ENCODE results near the gene UQCRH. TPM values are rescaled to one million over a fixed set of nuclear protein-coding genes. Genes with fewer than 3 reads are reported as not detected.
"Not testable (repeated sequence)": the region's sequence is repeated elsewhere in the genome, so short reads cannot be mapped to it uniquely, and the experiment has no call there.

UQCRH gene
- total and polyA plus RNA-seq, 2 of the 4 experiments (the other 2 are of a cell fraction), result 347 to 736 TPM

- Histone ChIP-seq H3K36me3 (ENCODE audit: control insufficient read depth, insufficient read depth, low read length) (peaks cover 38% of the 10 kb centered on the region), H2AK5ac (ENCODE audit: low read depth, low read length) (no peak overlapping the region), H3K4me3 (ENCODE audit: insufficient read depth, low read depth, low read length) (no peak overlapping the region), H3K27me3 (ENCODE audit: control insufficient read depth, insufficient read depth, low read length) (no peaks in the 10 kb centered on the region), H2AK9ac (replicated peaks; ENCODE audit: low read depth, low read length, poor library complexity) (no peak overlapping the region), H3K79me1 (ENCODE audit: low read depth in 1 of 2, low read length in 2 of 2) (no peaks in the 10 kb centered on the region), H3K23ac (ENCODE audit: low read depth, low read length) (no peak overlapping the region), H3K56ac (ENCODE audit: extremely low read depth, insufficient read depth, low read length) (no peak overlapping the region), H2BK15ac (ENCODE audit: low read depth, low read length) (no peak overlapping the region), H3K4ac (ENCODE audit: low read depth, low read length) (no peak overlapping the region), H2BK20ac (ENCODE audit: low read depth, low read length) (no peak overlapping the region), H2BK5ac (ENCODE audit: low read depth, low read length, poor library complexity, severe bottlenecking) (no peak overlapping the region), H2BK120ac (ENCODE audit: low read depth, low read length) (no peak overlapping the region), H3K18ac (ENCODE audit: low read depth, low read length) (no peak overlapping the region), H3K14ac (replicated peaks; ENCODE audit: low read depth, low read length) (no peak overlapping the region), H3K9me1 (ENCODE audit: insufficient read depth, low read length) (no peaks in the 10 kb centered on the region; the same call in 1 of the 2 replicates), H3K27ac (ENCODE audit: insufficient read depth, low read length) (no peak overlapping the region), H3K9me3 (ENCODE audit: control insufficient read depth, insufficient read depth, low read length) (no peaks in the 10 kb centered on the region), H3K4me2 (ENCODE audit: low read depth, low read length) (no peak overlapping the region), H4K20me1 (ENCODE audit: insufficient read depth, low read length) (no peaks in the 10 kb centered on the region), H3K4me1 (ENCODE audit: control insufficient read depth, insufficient read depth, low read length) (no peaks in the 10 kb centered on the region), H4K8ac (ENCODE audit: low read depth in 2 of 2, low read length in 2 of 2) (no peak overlapping the region), H4K91ac (ENCODE audit: insufficient read depth, low read depth, low read length) (no peak overlapping the region), H2AFZ (replicated peaks; ENCODE audit: low read length, poor library complexity) (no peak overlapping the region), H4K5ac (ENCODE audit: low read depth, low read length) (no peak overlapping the region), H3K9ac (ENCODE audit: low read depth, low read length) (no peak overlapping the region)
- peak; percentile 45 for DNase-seq
- no TSS peak for BruUV-seq (replicated peaks)
- ChIA-PET POLR2A (ENCODE audit: unreplicated experiment) (interaction anchor here (0.6 kb wide), 1 partner anchor 9 kb away, joined by 10 read pairs; no protein-coding TSS in a partner anchor), CTCF (interaction anchor here (1.0 kb wide), 1 partner anchor 16 kb away, joined by 3 read pairs; no protein-coding TSS in a partner anchor)
- no peak for TF ChIP-seq MXI1 (IDR thresholded peaks at IDR 0.05; ENCODE audit: borderline replicate concordance, low read depth, low read length)
- TF ChIP-seq RFX5 (IDR thresholded peaks at IDR 0.05; ENCODE audit: low read depth, low read length), result no peak
- TF ChIP-seq MAZ (IDR thresholded peaks at IDR 0.05; ENCODE audit: borderline replicate concordance, low read depth, low read length), result no peak
- TF ChIP-seq CHD1 (IDR thresholded peaks at IDR 0.05; ENCODE audit: low read depth, low read length), result no peak
- TF ChIP-seq RCOR1 (IDR thresholded peaks at IDR 0.05; ENCODE audit: insufficient replicate concordance, low read length), result no peak
- TF ChIP-seq RAD21 (IDR thresholded peaks at IDR 0.05; ENCODE audit: low read length), result no peak
- TF ChIP-seq CTCF (conservative IDR thresholded peaks at IDR 0.05; ENCODE audit: low read depth, low read length), result no peak
- intact Hi-C loops (cut with micrococcal nuclease) (no loop called here), in situ Hi-C loops (cut with MboI; ENCODE audit: low sequenced_read_pairs) (no loop called here), dilution Hi-C loops (cut with HindIII; ENCODE audit: low sequenced_read_pairs, unreplicated experiment) (no loop called here)
- peak; percentile 49; the same call in 1 of the 2 replicates for ATAC-seq (ENCODE audit: low read depth)
- WGBS, 2 experiments (ENCODE audit: extremely low coverage in 2 of 2, insufficient read length in 1 of 2), result 83% methylated on average over 1 of the region's 5 CpGs; no CpG with 5 or more reads in 1 of the 2 experiments
Measured at GRCh38 chr1:46364612-46365011, 61.1 kb downstream of the UQCRH start.

- H3K4me3 ChIP-seq (ENCODE audit: insufficient read depth, low read depth, low read length); H2AFZ ChIP-seq (replicated peaks; ENCODE audit: low read length, poor library complexity); H4K20me1 ChIP-seq (ENCODE audit: insufficient read depth, low read length); H4K5ac ChIP-seq (ENCODE audit: low read depth, low read length); H3K9me3 ChIP-seq (ENCODE audit: control insufficient read depth, insufficient read depth, low read length); dilution Hi-C loops (cut with HindIII; ENCODE audit: low sequenced_read_pairs, unreplicated experiment); H2BK20ac ChIP-seq (ENCODE audit: low read depth, low read length); ATAC-seq (ENCODE audit: low read depth); in situ Hi-C loops (cut with MboI; ENCODE audit: low sequenced_read_pairs); H3K27me3 ChIP-seq (ENCODE audit: control insufficient read depth, insufficient read depth, low read length); H3K9me1 ChIP-seq (ENCODE audit: insufficient read depth, low read length); H3K23ac ChIP-seq (ENCODE audit: low read depth, low read length); H2BK120ac ChIP-seq (ENCODE audit: low read depth, low read length); BruUV-seq (replicated peaks); H3K4ac ChIP-seq (ENCODE audit: low read depth, low read length); H2BK5ac ChIP-seq (ENCODE audit: low read depth, low read length, poor library complexity, severe bottlenecking); H3K14ac ChIP-seq (replicated peaks; ENCODE audit: low read depth, low read length); POLR2A ChIA-PET (ENCODE audit: unreplicated experiment); intact Hi-C loops (cut with micrococcal nuclease); H4K8ac ChIP-seq (ENCODE audit: low read depth in 2 of 2, low read length in 2 of 2); H3K18ac ChIP-seq (ENCODE audit: low read depth, low read length); H3K79me1 ChIP-seq (ENCODE audit: low read depth in 1 of 2, low read length in 2 of 2); CTCF ChIA-PET; H2BK15ac ChIP-seq (ENCODE audit: low read depth, low read length); DNase-seq; H3K4me2 ChIP-seq (ENCODE audit: low read depth, low read length); H3K27ac ChIP-seq (ENCODE audit: insufficient read depth, low read length); H3K56ac ChIP-seq (ENCODE audit: extremely low read depth, insufficient read depth, low read length); H3K4me1 ChIP-seq (ENCODE audit: control insufficient read depth, insufficient read depth, low read length); H3K9ac ChIP-seq (ENCODE audit: low read depth, low read length); H2AK5ac ChIP-seq (ENCODE audit: low read depth, low read length); H4K91ac ChIP-seq (ENCODE audit: insufficient read depth, low read depth, low read length); H2AK9ac ChIP-seq (replicated peaks; ENCODE audit: low read depth, low read length, poor library complexity): not testable (repeated sequence)
- peaks cover 34% of the 10 kb centered on the region for H3K36me3 ChIP-seq (ENCODE audit: control insufficient read depth, insufficient read depth, low read length)
- 100% methylated on average over 1 of the region's 8 CpGs; no CpG with 5 or more reads in 1 of the 2 experiments for WGBS, 2 experiments (ENCODE audit: extremely low coverage in 2 of 2, insufficient read length in 1 of 2)
Measured at GRCh38 chr1:46365796-46366195, 62.3 kb downstream of the UQCRH start.

All from IMR-90 (cell line).